OCI-LY3 (cell line): ENCODE measurements around the gene MACF1.

Experiments used
- H2AFZ ChIP-seq: fragments of 200-600, 300-600 bp; shearing (Covaris generic); 2 replicates; pipeline ENCODE4 v1.6.0; 2014; ENCODE audit warnings: antibody characterized with exemption, low read depth, low read length
- H3K27ac ChIP-seq: fragments of 200-600, 300-600 bp; sonication (generic); 2 replicates; pipeline ENCODE4 v1.5.1; 2014; ENCODE audit warnings: mild to moderate bottlenecking, low read length, moderate library complexity, mixed read lengths
- H3K27me3 ChIP-seq: fragments of 200-600, 300-600 bp; sonication (generic); 2 replicates; pipeline ENCODE4 v1.6.1; 2014; ENCODE audit warnings: low read depth, low read length, mixed read lengths
- H3K36me3 ChIP-seq: fragments of 200-600, 300-600 bp; sonication (generic); replicated peaks from 2 replicates; pipeline ENCODE3; 2014; ENCODE audit warnings: low read depth, low read length, mixed read lengths
- H3K4me1 ChIP-seq: fragments of 300-600, 200-600 bp; sonication (generic); 2 replicates; pipeline ENCODE4 v1.6.1; 2014; ENCODE audit warnings: low read length, mixed read lengths
- H3K4me2 ChIP-seq: fragments of 200-600, 300-600 bp; sonication (generic); 2 replicates; pipeline ENCODE4 v1.6.1; 2014; ENCODE audit warnings: low read length, mixed read lengths
- H3K4me3 ChIP-seq: fragments of 300-600, 200-600 bp; sonication (generic); 2 replicates; pipeline ENCODE4 v1.5.1; 2014; ENCODE audit warnings: antibody characterized with exemption, mild to moderate bottlenecking, low read length, moderate library complexity
- H3K79me2 ChIP-seq: fragments of 300-600, 200-600 bp; shearing (Covaris generic); 2 replicates; pipeline ENCODE4 v1.6.1; 2014; ENCODE audit warnings: mild to moderate bottlenecking, low read length, mixed read lengths
- H3K9ac ChIP-seq: fragments of 300-600, 200-600 bp; shearing (Covaris generic); 2 replicates; pipeline ENCODE4 v1.6.0; 2014; ENCODE audit warnings: mild to moderate bottlenecking, low read length, moderate library complexity
- H3K9me3 ChIP-seq: fragments of 200-600, 300-600 bp; shearing (Covaris generic); 2 replicates; pipeline ENCODE4 v1.6.1; 2014; ENCODE audit warnings: low read length, mixed read lengths; ENCODE audit not compliant: insufficient read depth
- H4K20me1 ChIP-seq: fragments of 200-600, 300-600 bp; sonication (generic); 2 replicates; pipeline ENCODE4 v1.6.1; 2016; ENCODE audit warnings: low read length, mixed read lengths; ENCODE audit not compliant: insufficient read depth
- CTCF ChIP-seq: fragments of 200-600, 300-600 bp; sonication (generic); IDR thresholded peaks from 2 replicates; pipeline ENCODE4 v1.5.1; 2014; ENCODE audit warnings: antibody characterized with exemption, low read length, low read depth
- EZH2phosphoT487 ChIP-seq: fragments of 200-600 bp; shearing (Covaris generic); IDR thresholded peaks from 2 replicates; pipeline ENCODE4 v1.6.1; 2018; ENCODE audit warnings: antibody characterized with exemption, mixed run types, low read depth

MACF1 gene

DNA sequence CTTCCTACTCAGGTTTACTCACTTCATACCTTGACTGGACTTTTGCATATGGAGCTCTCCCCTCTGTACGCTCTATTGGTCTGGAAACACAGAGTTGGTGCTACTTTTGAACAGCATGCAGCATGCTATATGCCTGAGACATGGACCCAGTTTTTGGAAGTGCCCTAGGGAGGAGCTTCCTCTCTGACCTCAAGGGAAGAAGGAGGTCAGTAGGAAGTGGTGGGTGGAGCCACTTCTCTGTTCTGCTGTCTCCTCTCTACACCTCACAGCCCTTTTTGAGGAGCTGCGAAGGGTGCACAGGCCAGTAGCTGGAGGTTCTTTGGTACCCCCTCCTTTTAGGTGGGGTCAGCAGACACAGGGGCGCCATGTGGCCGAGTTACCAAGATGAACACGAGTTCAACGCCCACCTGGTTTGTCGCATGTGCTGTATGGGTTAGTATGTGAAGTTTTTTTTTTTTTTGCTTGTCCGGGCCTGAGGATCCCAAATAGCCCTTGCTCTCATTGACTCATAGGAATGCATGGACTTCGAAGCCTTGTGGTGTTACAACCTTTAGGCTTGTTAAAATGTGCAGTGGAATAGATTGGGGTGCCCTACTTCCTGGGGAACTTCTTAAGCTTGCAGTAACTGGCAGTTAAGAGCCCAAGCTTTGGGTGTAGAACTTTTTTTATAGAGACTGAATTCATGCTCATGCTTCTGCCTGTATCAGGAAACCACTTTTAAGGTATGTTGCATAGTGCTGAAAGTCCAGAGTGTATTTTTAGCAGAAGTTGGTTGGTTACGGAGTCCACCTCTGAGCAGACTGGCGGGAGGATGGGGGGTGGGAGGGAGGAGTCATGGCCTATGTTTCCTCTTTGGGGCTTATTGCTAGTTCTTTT is 10.7 kb downstream of the MACF1 start:
- H3K4me3 ChIP-seq, result 0 out of 2 replicates have a peak overlapping the region, but pooled peaks have one; percentile 35
- peaks cover 10% of the 10 kb centered on the region for H3K79me2 ChIP-seq
- peak overlapping the region; percentile 48 for H3K4me2 ChIP-seq
- H3K27me3 ChIP-seq, result no peaks in the 10 kb centered on the region
- H3K36me3 ChIP-seq, result no peaks in the 10 kb centered on the region
- H2AFZ ChIP-seq, result no peak overlapping the region
- H3K4me1 ChIP-seq, result peaks cover 16% of the 10 kb centered on the region
- TF ChIP-seq EZH2phosphoT487 (no peak), CTCF (no peak)
- no peak overlapping the region for H3K27ac ChIP-seq
- H3K9me3 ChIP-seq, result no peaks in the 10 kb centered on the region
- H4K20me1 ChIP-seq, result peaks cover 4% of the 10 kb centered on the region; the same call in 1 of the 2 replicates
- no peak overlapping the region for H3K9ac ChIP-seq

DNA sequence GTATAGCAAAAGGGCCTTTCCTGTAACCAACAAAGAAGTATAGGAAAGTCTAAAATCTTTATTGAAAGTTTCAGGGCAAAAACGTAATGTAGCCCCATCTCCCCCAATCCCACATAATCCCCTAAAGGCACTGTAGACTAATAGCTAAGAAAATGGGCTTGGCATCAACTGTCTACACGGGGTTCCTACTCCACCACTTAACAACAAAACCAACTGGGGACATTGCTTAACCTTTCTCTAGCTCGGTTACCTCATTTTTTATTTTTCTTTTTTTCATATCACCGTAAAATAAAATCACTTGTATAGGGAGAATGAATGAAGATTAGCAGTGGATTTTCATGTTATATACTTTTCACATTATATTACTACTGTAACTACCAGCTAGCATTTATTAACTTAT is 12.3 kb downstream of the MACF1 start:
- TF ChIP-seq CTCF (no peak), EZH2phosphoT487 (no peak)
- Histone ChIP-seq H3K79me2 (peaks cover 10% of the 10 kb centered on the region; the same call in 1 of the 2 replicates), H3K4me1 (peaks cover 16% of the 10 kb centered on the region), H3K36me3 (no peaks in the 10 kb centered on the region), H3K4me3 (no peak overlapping the region), H3K27me3 (no peaks in the 10 kb centered on the region), H2AFZ (no peak overlapping the region), H3K9me3 (no peaks in the 10 kb centered on the region), H3K9ac (no peak overlapping the region), H3K4me2 (no peak overlapping the region), H3K27ac (no peak overlapping the region), H4K20me1 (peaks cover 4% of the 10 kb centered on the region; the same call in 1 of the 2 replicates)

DNA sequence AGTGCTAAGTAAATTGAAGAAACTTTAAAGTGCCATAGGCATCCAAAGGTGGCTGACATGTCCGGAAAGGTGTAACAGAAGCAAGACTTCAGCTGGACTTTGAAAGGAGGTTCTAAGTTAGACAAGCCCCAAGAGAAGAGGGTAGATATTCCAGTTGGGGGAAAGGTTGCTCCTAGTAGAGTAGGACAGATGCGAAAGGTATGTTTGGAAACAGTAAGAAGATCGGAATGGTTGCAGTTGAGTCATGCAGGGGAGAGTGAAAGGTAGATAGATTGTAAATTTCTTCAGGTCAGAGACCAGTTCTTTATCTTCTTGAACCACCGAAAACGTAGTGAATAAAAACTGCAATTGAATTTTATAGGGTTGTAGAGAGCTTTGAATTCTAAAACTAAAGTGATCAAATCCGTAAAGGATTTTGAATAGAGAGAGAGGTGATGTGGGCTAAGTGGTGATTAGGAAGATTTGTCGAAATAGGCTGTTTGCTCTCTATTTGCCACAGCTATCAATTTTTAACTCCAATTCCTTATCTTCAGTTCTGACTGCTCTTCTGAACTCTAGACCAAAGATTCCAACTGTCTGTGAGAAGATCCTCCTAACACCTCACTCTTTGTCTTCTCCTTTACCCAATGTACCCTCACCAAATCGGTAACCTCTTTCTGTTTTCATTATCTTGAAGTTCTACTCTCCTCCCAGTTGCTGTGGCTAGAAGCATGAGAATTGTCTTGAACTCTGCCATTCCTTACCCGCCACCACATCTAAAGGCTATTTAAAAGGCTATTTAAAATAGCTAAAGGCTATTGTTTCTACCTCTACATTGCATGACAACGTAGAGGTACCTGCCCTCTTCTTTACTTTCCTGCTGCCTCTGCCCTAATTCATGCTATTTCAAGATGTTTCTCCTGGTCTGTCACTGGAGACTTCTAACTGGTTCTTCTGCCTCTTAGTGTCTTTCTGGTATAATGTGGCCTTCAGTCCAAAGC is 16.7 kb downstream of the MACF1 start:
- TF ChIP-seq CTCF, result no peak
- no peak overlapping the region for H2AFZ ChIP-seq
- no peaks in the 10 kb centered on the region for H3K4me1 ChIP-seq
- no peaks in the 10 kb centered on the region for H3K27me3 ChIP-seq
- H3K9me3 ChIP-seq, result no peaks in the 10 kb centered on the region
- no peak overlapping the region for H3K27ac ChIP-seq
- no peaks in the 10 kb centered on the region for H3K36me3 ChIP-seq
- H4K20me1 ChIP-seq, result 0 out of 2 replicates have a peak, but pooled peaks cover 3% of the 10 kb centered on the region
- H3K4me2 ChIP-seq, result no peak overlapping the region
- no peak overlapping the region for H3K9ac ChIP-seq
- no peak overlapping the region for H3K4me3 ChIP-seq
- H3K79me2 ChIP-seq, result peaks cover 19% of the 10 kb centered on the region
